CD14-positive monocyte (primary cell): ENCODE data around the gene MACROD2. TPM values are rescaled to one million over a fixed set of nuclear protein-coding genes. Genes with fewer than 3 reads are reported as not detected.

Experiments used
- DNase-seq, 3 donors: peaks; one replicate each; pipeline ENCODE4 v3.0.0-alpha.2; 2011 to 2022
- H2AFZ ChIP-seq: 2 replicates; pipeline ENCODE4 v1.6.0; 2012; ENCODE audit warnings: mild to moderate bottlenecking, low read depth, low read length, inconsistent platforms; ENCODE audit not compliant: insufficient read depth, poor library complexity, severe bottlenecking
- H3K27ac ChIP-seq, 2 donors: 1 replicate in 1 of 2; 2 replicates in 1 of 2; pipeline ENCODE4 v1.5.1; 2012 to 2013; ENCODE audit warnings: low read length in 2 of 2, control low read depth in 1 of 2, inconsistent platforms in 1 of 2, low read depth in 1 of 2, mild to moderate bottlenecking in 1 of 2
- H3K27me3 ChIP-seq, 2 donors: one replicate each; pipeline versions ENCODE4 v1.6.0 to v1.6.1; 2011 to 2013; ENCODE audit warnings: low read length in 2 of 2; ENCODE audit not compliant: control insufficient read depth in 2 of 2, insufficient read depth in 2 of 2
- H3K36me3 ChIP-seq, 2 donors: replicated peaks in 1 of 2; 1 replicate in 1 of 2; 2 replicates in 1 of 2; pipeline versions ENCODE4 v1.5.1 to v1.6.1; 2012 to 2013; ENCODE audit warnings: low read length in 2 of 2, control low read depth in 1 of 2, inconsistent platforms in 1 of 2, mild to moderate bottlenecking in 1 of 2; ENCODE audit not compliant: insufficient read depth in 2 of 2, control insufficient read depth in 1 of 2
- H3K4me1 ChIP-seq, 2 donors: 1 replicate in 1 of 2; 2 replicates in 1 of 2; pipeline versions ENCODE4 v1.5.1 to v1.6.1; 2012 to 2013; ENCODE audit warnings: low read length in 2 of 2, control low read depth in 1 of 2, inconsistent platforms in 1 of 2, mild to moderate bottlenecking in 1 of 2, moderate library complexity in 1 of 2; ENCODE audit not compliant: insufficient read depth in 2 of 2, control insufficient read depth in 1 of 2
- H3K4me2 ChIP-seq: replicated peaks from 2 replicates; pipeline ENCODE3; 2012; ENCODE audit warnings: low read length, moderate library complexity, mild to moderate bottlenecking; ENCODE audit not compliant: poor library complexity, severe bottlenecking; ENCODE audit errors: extremely low read depth
- H3K4me3 ChIP-seq, 3 experiments: fragments of 200-600 bp in 1 of 3; sonication (generic) in 1 of 3; replicated peaks in 1 of 3; 1 replicate in 2 of 3; 2 replicates in 1 of 3; pipeline ENCODE4 v1.5.1; 2011 to 2013; ENCODE audit warnings: low read length in 3 of 3, mild to moderate bottlenecking in 3 of 3, control low read depth in 2 of 3, low read depth in 2 of 3, inconsistent platforms in 1 of 3, moderate library complexity in 1 of 3
- H3K79me2 ChIP-seq: 2 replicates; pipeline ENCODE4 v1.6.0; 2012; ENCODE audit warnings: mild to moderate bottlenecking, control low read depth, inconsistent platforms, low read length, moderate library complexity; ENCODE audit not compliant: insufficient read depth
- H3K9ac ChIP-seq: 2 replicates; pipeline ENCODE4 v1.6.0; 2017; ENCODE audit warnings: low read length, mild to moderate bottlenecking; ENCODE audit not compliant: insufficient read depth, poor library complexity, severe bottlenecking
- H3K9me3 ChIP-seq, 2 donors: replicated peaks in 1 of 2; 1 replicate in 1 of 2; 2 replicates in 1 of 2; pipeline versions ENCODE4 v1.5.1 to v1.6.1; 2012 to 2013; ENCODE audit warnings: low read length in 2 of 2, control low read depth in 1 of 2; ENCODE audit not compliant: control insufficient read depth in 1 of 2, insufficient read depth in 1 of 2
- H4K20me1 ChIP-seq: 2 replicates; pipeline ENCODE4 v1.6.0; 2012; ENCODE audit warnings: mild to moderate bottlenecking, low read length, control low read depth, moderate library complexity; ENCODE audit not compliant: insufficient read depth
- H3K27ac Mint-ChIP-seq, 7 donors: one replicate each; pipeline ENCODE4 v1.8.0; 2020; ENCODE audit warnings: mild to moderate bottlenecking in 7 of 7, mixed read lengths in 7 of 7, moderate library complexity in 6 of 7, inconsistent platforms in 2 of 7
- H3K27me3 Mint-ChIP-seq, 3 donors: one replicate each; pipeline ENCODE4 v1.8.0; 2021 to 2022; ENCODE audit warnings: low read depth in 3 of 3, mild to moderate bottlenecking in 3 of 3, mixed read lengths in 3 of 3, moderate library complexity in 3 of 3, inconsistent platforms in 1 of 3
- H3K36me3 Mint-ChIP-seq, 2 donors: one replicate each; pipeline ENCODE4 v1.8.0; 2020; ENCODE audit warnings: mixed read lengths in 2 of 2, inconsistent platforms in 1 of 2, mild to moderate bottlenecking in 1 of 2
- H3K4me1 Mint-ChIP-seq: one replicate; pipeline ENCODE4 v1.8.0; 2020; ENCODE audit warnings: mild to moderate bottlenecking, mixed read lengths
- H3K4me3 Mint-ChIP-seq, 2 donors: one replicate each; pipeline ENCODE4 v1.8.0; 2020; ENCODE audit warnings: mild to moderate bottlenecking in 2 of 2, mixed read lengths in 2 of 2, moderate library complexity in 1 of 2
- H3K9me3 Mint-ChIP-seq, 7 donors: one replicate each; pipeline ENCODE4 v1.8.0; 2020 to 2022; ENCODE audit warnings: mixed read lengths in 7 of 7, mild to moderate bottlenecking in 6 of 7, moderate library complexity in 6 of 7, inconsistent platforms in 2 of 7
- CTCF ChIP-seq: fragments of 200-600 bp; IDR thresholded peaks from one replicate; pipeline ENCODE4 v1.8.0; 2022; ENCODE audit warnings: antibody characterized with exemption, mild to moderate bottlenecking
- WGBS: methylation state at CpG from one replicate; pipeline ENCODE4 v1.1.5; 2013; ENCODE audit warnings: missing lambda C conversion rate; ENCODE audit not compliant: insufficient coverage; 5-methylcytosine and 5-hydroxymethylcytosine counted together
- intact Hi-C, 2 donors: fragments of 100-400 bp; cut with micrococcal nuclease; formaldehyde crosslinking; loops; one replicate each; pipeline versions ENCODE4 v1.15.0 to v1.15.1; 2023
- polyA plus RNA-seq, 3 donors: library from polyadenylated mRNA; depleted of rRNA in 1 of 3; unstranded in 2 of 3; stranded (reverse) in 1 of 3; fragments of 300-500 nt in 2 of 3; fragments of >200 nt in 1 of 3; fragmentation: Illumina TruSeq in 2 of 3; gene quantifications; 1 replicate in 2 of 3; 2 replicates in 1 of 3; pipeline ENCODE4 v1.2.3, GENCODE V29; 2012 to 2021

The MACROD2 gene
- polyA plus RNA-seq, 3 donors: 0.23 TPM; not detected in 2

GRCh38 chr20:14879020-14879697 lies 883.8 kb downstream of the MACROD2 start:
- Mint-ChIP-seq H3K27ac (no peak overlapping the region), H3K27me3 (peaks cover 0 to 5% (median 0%) of the 10 kb centered on the region in 3 donors), H3K4me1 (no peaks in the 10 kb centered on the region), H3K36me3 (no peaks in the 10 kb centered on the region), H3K4me3 (no peak overlapping the region), H3K9me3 (peaks cover 0 to 7% (median 4%) of the 10 kb centered on the region in 7 donors)
- H3K27me3 ChIP-seq: no peaks in the 10 kb centered on the region
- peaks cover 0 to 6% of the 10 kb centered on the region in 2 donors for H3K9me3 ChIP-seq
- H3K27ac ChIP-seq: no peak overlapping the region
- H3K4me2 ChIP-seq: no peak overlapping the region
- intact Hi-C loops: no loop called here
- no peak overlapping the region for H3K9ac ChIP-seq
- H3K4me3 ChIP-seq: no peak overlapping the region
- no peak for DNase-seq
- H4K20me1 ChIP-seq: no peaks in the 10 kb centered on the region
- H3K79me2 ChIP-seq: no peaks in the 10 kb centered on the region
- no CpG with 5 or more reads among the region's 2 CpGs for WGBS
- no peak overlapping the region for H2AFZ ChIP-seq
- no peaks in the 10 kb centered on the region for H3K4me1 ChIP-seq
- no peak for TF ChIP-seq CTCF
- no peaks in the 10 kb centered on the region for H3K36me3 ChIP-seq

GRCh38 chr20:14879839-14880238 lies 884.5 kb downstream of the MACROD2 start:
- Histone ChIP-seq H3K27ac (no peak overlapping the region), H3K4me2 (no peak overlapping the region), H3K4me1 (no peaks in the 10 kb centered on the region), H3K27me3 (no peaks in the 10 kb centered on the region), H3K9me3 (peaks cover 0 to 6% of the 10 kb centered on the region in 2 donors), H4K20me1 (no peaks in the 10 kb centered on the region), H3K79me2 (no peaks in the 10 kb centered on the region), H3K4me3 (no peak overlapping the region), H2AFZ (no peak overlapping the region), H3K36me3 (no peaks in the 10 kb centered on the region), H3K9ac (no peak overlapping the region)
- Mint-ChIP-seq H3K27me3 (peaks cover 0 to 5% (median 0%) of the 10 kb centered on the region in 3 donors), H3K4me1 (no peaks in the 10 kb centered on the region), H3K27ac (no peak overlapping the region), H3K36me3 (no peaks in the 10 kb centered on the region), H3K4me3 (no peak overlapping the region), H3K9me3 (peaks cover 0 to 5% (median 4%) of the 10 kb centered on the region in 7 donors)
- DNase-seq: no peak
- WGBS: 85% methylated on average over 4 of the region's 5 CpGs
- intact Hi-C loops: no loop called here
- no peak for TF ChIP-seq CTCF
